ENCODE measurements around the gene KCTD20.

GRCh38 chr6:36523451-36523850 lies 80.7 kb downstream of the KCTD20 start:
- TF ChIP-seq POLR2A (IDR thresholded peaks at IDR 0.05; ENCODE audit: low read length) = no peak
- TF ChIP-seq GATA1 (IDR thresholded peaks at IDR 0.05; ENCODE audit: low read depth, low read length) = no peak
